Measurements from ENCODE around the gene HSPA1A. TPM values are rescaled to one million over a fixed set of nuclear protein-coding genes. Genes with fewer than 3 reads are reported as not detected.
"Not testable (repeated sequence)": the region's sequence is repeated elsewhere in the genome, so short reads cannot be mapped to it uniquely, and the experiment has no call there.

Gene HSPA1A
- polyA plus RNA-seq, 3 donors, result 144 to 215 (median 200) TPM

GRCh38 chr6:31797588-31797987 is 17.8 kb upstream of the HSPA1A start:
- Histone ChIP-seq H3K36me3 (replicated peaks in 1 of 2; ENCODE audit: control insufficient read depth in 1 of 2, insufficient read depth in 2 of 2, low read length in 2 of 2) (peaks cover 0 to 16% of the 10 kb centered on the region in 2 donors), H2AFZ (ENCODE audit: insufficient read depth, low read depth, low read length, poor library complexity, severe bottlenecking) (no peak overlapping the region), H3K27me3 (ENCODE audit: control insufficient read depth in 2 of 2, insufficient read depth in 2 of 2, low read length in 2 of 2) (no peaks in the 10 kb centered on the region), H3K27ac (ENCODE audit: low read depth in 1 of 2, low read length in 2 of 2) (peak overlapping the region in 1 of 2 donors; percentile 31), H3K79me2 (ENCODE audit: insufficient read depth, low read length) (peaks cover 31% of the 10 kb centered on the region), H3K4me3 (replicated peaks in 1 of 3; ENCODE audit: low read depth in 2 of 3, low read length in 3 of 3) (no peak overlapping the region), H4K20me1 (ENCODE audit: insufficient read depth, low read length) (no peaks in the 10 kb centered on the region), H3K4me1 (ENCODE audit: control insufficient read depth in 1 of 2, insufficient read depth in 2 of 2, low read length in 2 of 2) (peaks cover 19 to 27% of the 10 kb centered on the region in 2 donors), H3K9me3 (replicated peaks in 1 of 2; ENCODE audit: control insufficient read depth in 1 of 2, insufficient read depth in 1 of 2, low read length in 2 of 2) (no peaks in the 10 kb centered on the region), H3K9ac (ENCODE audit: insufficient read depth, low read length, poor library complexity, severe bottlenecking) (no peak overlapping the region), H3K4me2 (replicated peaks; ENCODE audit: extremely low read depth, low read length, poor library complexity, severe bottlenecking) (no peak overlapping the region)
- peak overlapping the region in 5 of 7 donors; percentile 47 to 67 (median 65) for H3K27ac Mint-ChIP-seq
- H3K4me3 Mint-ChIP-seq, result no peak overlapping the region
- H3K4me1 Mint-ChIP-seq, result peaks cover 21% of the 10 kb centered on the region
- no peak for TF ChIP-seq CTCF (IDR thresholded peaks at IDR 0.05)
- H3K36me3 Mint-ChIP-seq, result peaks cover 9 to 24% of the 10 kb centered on the region in 2 donors
- intact Hi-C loops (cut with micrococcal nuclease), result loop anchor here in 1 of 2 donors (10.0 kb wide), 1 partner anchor 63 kb away; the partner anchor contains the start of gene CLIC1
- no peaks in the 10 kb centered on the region for H3K9me3 Mint-ChIP-seq
- DNase-seq, result no peak
- WGBS (ENCODE audit: insufficient coverage), result 7% methylated on average over 5 of the region's 5 CpGs
- H3K27me3 Mint-ChIP-seq (ENCODE audit: low read depth in 3 of 3), result peaks cover 0 to 2% (median 0%) of the 10 kb centered on the region in 3 donors

GRCh38 chr6:31799781-31800180 is 15.6 kb upstream of the HSPA1A start:
- intact Hi-C loops (cut with micrococcal nuclease), result loop anchor here in 1 of 2 donors (10.0 kb wide), 1 partner anchor 65 kb away; the partner anchor contains the start of gene CLIC1
- no peak overlapping the region for H3K9ac ChIP-seq (ENCODE audit: insufficient read depth, low read length, poor library complexity, severe bottlenecking)
- no peak overlapping the region for H2AFZ ChIP-seq (ENCODE audit: insufficient read depth, low read depth, low read length, poor library complexity, severe bottlenecking)
- Mint-ChIP-seq H3K9me3 (no peaks in the 10 kb centered on the region), H3K27ac (no peak overlapping the region), H3K27me3 (ENCODE audit: low read depth in 3 of 3) (peaks cover 0 to 4% (median 0%) of the 10 kb centered on the region in 3 donors), H3K36me3 (peaks cover 10 to 28% of the 10 kb centered on the region in 2 donors), H3K4me3 (no peak overlapping the region), H3K4me1 (peaks cover 8% of the 10 kb centered on the region)
- no peaks in the 10 kb centered on the region for H4K20me1 ChIP-seq (ENCODE audit: insufficient read depth, low read length)
- no peak overlapping the region for H3K27ac ChIP-seq (ENCODE audit: low read depth in 1 of 2, low read length in 2 of 2)
- no peak overlapping the region for H3K4me2 ChIP-seq (replicated peaks; ENCODE audit: extremely low read depth, low read length, poor library complexity, severe bottlenecking)
- 93% methylated on average over 3 of the region's 12 CpGs for WGBS (ENCODE audit: insufficient coverage)
- no peak overlapping the region for H3K4me3 ChIP-seq (replicated peaks in 1 of 3; ENCODE audit: low read depth in 2 of 3, low read length in 3 of 3)
- H3K4me1 ChIP-seq (ENCODE audit: control insufficient read depth in 1 of 2, insufficient read depth in 2 of 2, low read length in 2 of 2), result peaks cover 9 to 12% of the 10 kb centered on the region in 2 donors
- peaks cover 21% of the 10 kb centered on the region for H3K79me2 ChIP-seq (ENCODE audit: insufficient read depth, low read length)
- no peak for TF ChIP-seq CTCF (IDR thresholded peaks at IDR 0.05)
- DNase-seq, result no peak
- H3K27me3 ChIP-seq (ENCODE audit: control insufficient read depth in 2 of 2, insufficient read depth in 2 of 2, low read length in 2 of 2), result no peaks in the 10 kb centered on the region
- peaks cover 0 to 13% of the 10 kb centered on the region in 2 donors for H3K36me3 ChIP-seq (replicated peaks in 1 of 2; ENCODE audit: control insufficient read depth in 1 of 2, insufficient read depth in 2 of 2, low read length in 2 of 2)
- no peaks in the 10 kb centered on the region for H3K9me3 ChIP-seq (replicated peaks in 1 of 2; ENCODE audit: control insufficient read depth in 1 of 2, insufficient read depth in 1 of 2, low read length in 2 of 2)

- H3K9me3 ChIP-seq (replicated peaks in 1 of 2; ENCODE audit: control insufficient read depth in 1 of 2, insufficient read depth in 1 of 2, low read length in 2 of 2); H4K20me1 ChIP-seq (ENCODE audit: insufficient read depth, low read length); H3K27me3 ChIP-seq (ENCODE audit: control insufficient read depth in 2 of 2, insufficient read depth in 2 of 2, low read length in 2 of 2); H3K9me3 Mint-ChIP-seq; H3K27ac ChIP-seq (ENCODE audit: low read depth in 1 of 2, low read length in 2 of 2); H3K4me3 Mint-ChIP-seq; intact Hi-C loops (cut with micrococcal nuclease); H3K4me2 ChIP-seq (replicated peaks; ENCODE audit: extremely low read depth, low read length, poor library complexity, severe bottlenecking); H2AFZ ChIP-seq (ENCODE audit: insufficient read depth, low read depth, low read length, poor library complexity, severe bottlenecking); H3K4me3 ChIP-seq (replicated peaks in 1 of 3; ENCODE audit: low read depth in 2 of 3, low read length in 3 of 3); H3K4me1 Mint-ChIP-seq; H3K9ac ChIP-seq (ENCODE audit: insufficient read depth, low read length, poor library complexity, severe bottlenecking); H3K27me3 Mint-ChIP-seq (ENCODE audit: low read depth in 3 of 3); DNase-seq: not testable (repeated sequence)
- peaks cover 10 to 28% of the 10 kb centered on the region in 2 donors for H3K36me3 Mint-ChIP-seq
- WGBS (ENCODE audit: insufficient coverage), result 100% methylated on average over 1 of the region's 8 CpGs
- Histone ChIP-seq H3K4me1 (ENCODE audit: control insufficient read depth in 1 of 2, insufficient read depth in 2 of 2, low read length in 2 of 2) (peaks cover 9 to 13% of the 10 kb centered on the region in 2 donors), H3K79me2 (ENCODE audit: insufficient read depth, low read length) (peaks cover 28% of the 10 kb centered on the region), H3K36me3 (replicated peaks in 1 of 2; ENCODE audit: control insufficient read depth in 1 of 2, insufficient read depth in 2 of 2, low read length in 2 of 2) (peaks cover 0 to 13% of the 10 kb centered on the region in 2 donors)
- H3K27ac Mint-ChIP-seq, result peak overlapping the region in 2 of 7 donors; percentile 15 to 43
Measured at GRCh38 chr6:31801031-31801927, 14.1 kb upstream of the HSPA1A start.
